Tibial nerve (tissue), 3 donors: ENCODE data around the gene RPL35A.

Experiments
- POLR2A ChIP-seq, 2 donors: fragments of 450-650 bp; IDR thresholded peaks; one replicate each; pipeline ENCODE4 v1.6.1; 2017; ENCODE audit warnings: antibody characterized with exemption in 2 of 2, mild to moderate bottlenecking in 2 of 2, moderate library complexity in 2 of 2
- TF ChIP-seq, protein P1 (sequence below), 5 experiments: fragments of 200-600 bp in 3 of 5; fragments of 450-650 bp in 2 of 5; sonication (generic) in 3 of 5; IDR thresholded peaks; one replicate each; pipeline ENCODE4 v1.5.1; 2016 to 2019; ENCODE audit warnings: antibody characterized with exemption in 5 of 5, mild to moderate bottlenecking in 3 of 5, moderate library complexity in 2 of 5

DNA sequence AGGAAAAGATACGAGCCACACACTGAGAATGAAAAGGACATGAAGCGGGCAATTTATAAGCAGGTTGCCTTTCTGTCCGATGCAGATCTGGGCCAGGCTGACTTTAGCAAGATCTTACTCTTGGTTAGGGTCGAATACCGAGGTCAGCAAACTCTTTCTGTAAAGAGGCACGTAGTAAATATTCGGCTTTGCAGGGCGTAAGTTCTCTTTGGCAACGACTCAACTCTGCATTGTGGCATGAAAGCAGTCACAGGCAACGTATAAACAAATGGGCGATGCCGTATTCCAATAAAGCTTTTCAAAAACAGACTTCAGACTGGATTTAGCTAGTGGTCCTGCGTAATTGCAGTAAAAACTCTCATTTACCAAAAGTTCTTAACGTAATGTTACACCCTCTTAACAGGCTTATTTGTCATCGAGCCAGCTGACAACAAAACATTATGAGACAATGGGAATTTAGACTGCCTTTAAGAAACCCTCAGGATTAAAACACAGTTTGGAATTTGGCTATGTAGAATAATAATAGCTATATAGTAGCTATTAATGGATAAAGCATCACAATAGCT lies 13.1 kb upstream of the RPL35A start:
- TF ChIP-seq, protein P1, sequence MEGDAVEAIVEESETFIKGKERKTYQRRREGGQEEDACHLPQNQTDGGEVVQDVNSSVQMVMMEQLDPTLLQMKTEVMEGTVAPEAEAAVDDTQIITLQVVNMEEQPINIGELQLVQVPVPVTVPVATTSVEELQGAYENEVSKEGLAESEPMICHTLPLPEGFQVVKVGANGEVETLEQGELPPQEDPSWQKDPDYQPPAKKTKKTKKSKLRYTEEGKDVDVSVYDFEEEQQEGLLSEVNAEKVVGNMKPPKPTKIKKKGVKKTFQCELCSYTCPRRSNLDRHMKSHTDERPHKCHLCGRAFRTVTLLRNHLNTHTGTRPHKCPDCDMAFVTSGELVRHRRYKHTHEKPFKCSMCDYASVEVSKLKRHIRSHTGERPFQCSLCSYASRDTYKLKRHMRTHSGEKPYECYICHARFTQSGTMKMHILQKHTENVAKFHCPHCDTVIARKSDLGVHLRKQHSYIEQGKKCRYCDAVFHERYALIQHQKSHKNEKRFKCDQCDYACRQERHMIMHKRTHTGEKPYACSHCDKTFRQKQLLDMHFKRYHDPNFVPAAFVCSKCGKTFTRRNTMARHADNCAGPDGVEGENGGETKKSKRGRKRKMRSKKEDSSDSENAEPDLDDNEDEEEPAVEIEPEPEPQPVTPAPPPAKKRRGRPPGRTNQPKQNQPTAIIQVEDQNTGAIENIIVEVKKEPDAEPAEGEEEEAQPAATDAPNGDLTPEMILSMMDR (IDR thresholded peaks at IDR 0.05) = no peak
- TF ChIP-seq POLR2A (IDR thresholded peaks at IDR 0.05) = no peak
